Measurements from ENCODE around the gene LINGO3. TPM values are rescaled to one million over a fixed set of nuclear protein-coding genes. Genes with fewer than 3 reads are reported as not detected.
A peak's percentile ranks its signal among the peaks of the same experiment; 100 is the strongest.

LINGO3 gene
- total and polyA plus RNA-seq, 2 of the 8 experiments (the other 6 are each of a cell fraction or from before 2014, with no cell fraction given): 0.59 TPM; not detected in 1

DNA sequence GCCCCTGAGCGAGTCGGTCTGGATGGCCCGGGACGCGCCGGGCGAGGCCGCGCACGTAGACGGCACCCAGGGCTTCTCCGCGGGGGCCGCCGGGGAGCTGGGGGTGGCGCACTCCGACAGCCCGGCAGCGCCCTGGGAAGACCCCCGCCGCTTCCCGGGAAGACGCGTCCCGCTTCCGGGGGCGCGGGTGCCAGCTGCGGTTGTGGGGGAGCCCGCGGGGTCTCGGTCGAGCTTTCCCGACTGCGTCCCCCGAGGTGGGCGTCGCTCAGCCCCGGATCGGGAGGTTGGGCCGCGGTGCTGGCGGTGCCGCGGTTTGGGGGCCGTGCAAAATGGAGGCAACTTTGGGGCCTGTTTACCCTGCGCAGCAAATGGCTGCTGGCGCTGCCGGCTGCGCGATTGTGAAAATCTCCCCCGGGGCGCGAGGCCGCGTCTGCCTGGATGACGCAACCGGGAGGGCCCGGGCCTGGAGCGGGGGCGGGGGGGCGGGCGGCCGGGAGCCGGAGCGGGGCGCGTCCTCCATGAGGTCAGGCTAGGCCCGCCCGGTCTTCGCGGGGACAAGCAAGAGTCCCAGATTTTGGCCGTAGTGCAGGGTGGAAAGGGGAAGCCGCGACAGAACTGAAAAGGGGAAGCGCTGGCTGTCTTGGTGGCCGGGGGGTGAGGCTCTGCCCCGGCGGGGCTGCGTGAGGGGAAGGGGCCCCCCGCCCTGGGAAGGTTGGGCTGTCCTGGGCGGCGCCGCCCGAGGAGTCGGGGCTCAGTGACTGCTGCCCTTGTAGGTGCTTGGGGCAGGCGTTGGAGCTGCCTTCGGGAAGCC lies 37.3 kb downstream of the LINGO3 start:
- CTCF ChIA-PET (ENCODE audit: partially characterized antibody): interaction anchor here (1.2 to 5.3 kb wide), 3 partner anchors 8 to 45 kb away, joined by 3 to 35 read pairs (median 12); no protein-coding TSS in a partner anchor
- Histone ChIP-seq H3K4me2 (ENCODE audit: insufficient read depth in 1 of 2, low read depth in 2 of 2, low read length in 2 of 2) (peak overlapping the region; percentile 65 to 73), H3K9me3 (ENCODE audit: insufficient read depth in 2 of 2, low read depth in 1 of 2, low read length in 1 of 2) (no peaks in the 10 kb centered on the region), H3K18ac (ENCODE audit: extremely low read depth, low read length) (peak overlapping the region; percentile 71), H2AFZ (ENCODE audit: low read length) (no peak overlapping the region), H3K27ac (ENCODE audit: low read depth, low read length) (peak overlapping the region; percentile 76), H3K56ac (replicated peaks; ENCODE audit: insufficient read length, low read depth, low read length) (peak overlapping the region; percentile 59), H4K91ac (replicated peaks; ENCODE audit: insufficient read length, low read length) (no peak overlapping the region), H2BK15ac (ENCODE audit: low read length) (no peak overlapping the region), H3K79me2 (ENCODE audit: control insufficient read depth in 1 of 2, insufficient read depth in 2 of 2, low read length in 2 of 2) (peaks cover 20 to 40% of the 10 kb centered on the region in 2 experiments; a peak in 3 of 4 replicates), H3K23me2 (ENCODE audit: low read depth, low read length) (peaks cover 5% of the 10 kb centered on the region; the same call in 1 of the 2 replicates), H2BK20ac (ENCODE audit: low read length) (no peak overlapping the region), H3K14ac (ENCODE audit: insufficient read length) (no peak overlapping the region), H3K9ac (replicated peaks in 1 of 4; ENCODE audit: extremely low read depth in 1 of 4, low read depth in 3 of 4, low read length in 3 of 4) (peak overlapping the region; percentile 88 to 95 (median 90)), H3K4ac (replicated peaks; ENCODE audit: insufficient read length, low read depth, low read length) (no peak overlapping the region), H2BK5ac (ENCODE audit: low read depth, low read length) (peak overlapping the region; percentile 78), H3K79me1 (ENCODE audit: low read depth, low read length) (peaks cover 3% of the 10 kb centered on the region; the same call in 1 of the 2 replicates), H2AK5ac (ENCODE audit: low read depth, low read length) (no peak overlapping the region), H3K23ac (ENCODE audit: insufficient read length) (no peak overlapping the region), H3K36me3 (ENCODE audit: control insufficient read depth in 2 of 4, insufficient read depth in 4 of 4, low read length in 3 of 4) (peaks cover 3 to 23% (median 9%) of the 10 kb centered on the region in 4 experiments; a peak in 5 of 8 replicates), H3K27me3 (replicated peaks in 1 of 4; ENCODE audit: control insufficient read depth in 3 of 4, extremely low read depth in 1 of 4, insufficient read depth in 3 of 4, low read length in 3 of 4) (no peaks in the 10 kb centered on the region), H2BK120ac (replicated peaks; ENCODE audit: low read depth, low read length) (no peak overlapping the region), H2BK12ac (ENCODE audit: low read depth, low read length) (no peak overlapping the region), H4K8ac (ENCODE audit: extremely low read depth, insufficient read depth, low read length) (peak overlapping the region; percentile 88), H3K4me1 (replicated peaks in 1 of 4; ENCODE audit: control insufficient read depth in 3 of 4, insufficient read depth in 4 of 4, low read length in 3 of 4) (peaks cover 0 to 20% (median 7%) of the 10 kb centered on the region in 4 experiments; a peak in 5 of 7 replicates), H3K4me3 (ENCODE audit: extremely low read depth in 1 of 4, insufficient read depth in 2 of 4, low read depth in 3 of 4, low read length in 4 of 4) (peak overlapping the region; percentile 87 to 100 (median 94)), H4K20me1 (replicated peaks in 1 of 2; ENCODE audit: control insufficient read depth in 1 of 2, insufficient read depth in 2 of 2, low read length in 2 of 2) (peaks cover 22 to 30% of the 10 kb centered on the region in 2 experiments), H4K5ac (ENCODE audit: insufficient read length, low read depth, low read length) (peak overlapping the region; percentile 67)
- 0% methylated on average over 31 of the region's 88 CpGs; no CpG with 5 or more reads in 1 of the 2 experiments for WGBS, 2 experiments (ENCODE audit: extremely low coverage in 1 of 2, insufficient coverage in 1 of 2, insufficient read length in 1 of 2, insufficient replicate concordance in 2 of 2, low coverage in 1 of 2, low lambda C conversion rate in 2 of 2, missing lambda C conversion rate in 1 of 2)
- POLR2A ChIA-PET (ENCODE audit: partially characterized antibody): interaction anchor here (0.6 to 23.4 kb wide), 34 partner anchors 9 to 333 kb away, joined by 3 to 330 read pairs (median 5); partner anchors contain the start of genes AMH, DOT1L, JSRP1 and PLEKHJ1
- FAIRE-seq: no peak
- DNase-seq (ENCODE audit: low read depth in 1 of 2, low spot score in 2 of 2): no peak
- no peak for TF ChIP-seq EZH2 (IDR thresholded peaks at IDR 0.05; ENCODE audit: low read depth, low read length, severe bottlenecking)
- TF ChIP-seq HDAC2 (IDR thresholded peaks at IDR 0.05; ENCODE audit: borderline replicate concordance in 1 of 2, low read depth in 2 of 2, low read length in 2 of 2): no peak
- TF ChIP-seq RBBP5 (IDR thresholded peaks at IDR 0.05; ENCODE audit: borderline replicate concordance, low read depth, low read length): no peak
- TF ChIP-seq RAD21 (IDR thresholded peaks at IDR 0.05 in 1 of 2, conservative IDR thresholded peaks at IDR 0.05 in 1 of 2; ENCODE audit: low read depth in 2 of 2, low read length in 2 of 2): no peak
- TF ChIP-seq, protein P1, sequence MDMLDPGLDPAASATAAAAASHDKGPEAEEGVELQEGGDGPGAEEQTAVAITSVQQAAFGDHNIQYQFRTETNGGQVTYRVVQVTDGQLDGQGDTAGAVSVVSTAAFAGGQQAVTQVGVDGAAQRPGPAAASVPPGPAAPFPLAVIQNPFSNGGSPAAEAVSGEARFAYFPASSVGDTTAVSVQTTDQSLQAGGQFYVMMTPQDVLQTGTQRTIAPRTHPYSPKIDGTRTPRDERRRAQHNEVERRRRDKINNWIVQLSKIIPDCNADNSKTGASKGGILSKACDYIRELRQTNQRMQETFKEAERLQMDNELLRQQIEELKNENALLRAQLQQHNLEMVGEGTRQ (IDR thresholded peaks at IDR 0.05; ENCODE audit: low read length): no peak
- TF ChIP-seq NANOG (IDR thresholded peaks at IDR 0.05; ENCODE audit: insufficient read depth, low read depth, low read length, poor library complexity, severe bottlenecking): no peak
- no peak for TF ChIP-seq BCL11A (IDR thresholded peaks at IDR 0.05; ENCODE audit: low read depth in 2 of 2, low read length in 2 of 2)
- TF ChIP-seq TAF7 (optimal IDR thresholded peaks at IDR 0.05; ENCODE audit: borderline replicate concordance, low read depth, low read length): peak; percentile 41
